Measurements from ENCODE around the gene TXNL4A. TPM values are rescaled to one million over a fixed set of nuclear protein-coding genes. Genes with fewer than 3 reads are reported as not detected.

The TXNL4A gene
- total and polyA plus RNA-seq, 2 donors (not counting 1 experiment from before 2014, with no cell fraction given): 39.5 to 101 TPM

GRCh38 chr18:80034852-80035406 lies 46.6 kb upstream of the TXNL4A start:
- Histone ChIP-seq H3K36me3 (ENCODE audit: control insufficient read depth, insufficient read depth, low read length) (peaks cover 4% of the 10 kb centered on the region), H3K27me3 (ENCODE audit: control insufficient read depth, insufficient read depth, low read length) (no peaks in the 10 kb centered on the region), H3K4me3 (replicated peaks in 1 of 4; ENCODE audit: control extremely low read depth in 1 of 4, insufficient read depth in 1 of 4, low read depth in 3 of 4, low read length in 4 of 4) (peak overlapping the region; percentile 69 to 93 (median 85)), H3K9ac (ENCODE audit: insufficient read depth, low read length) (peak overlapping the region; percentile 82), H3K4me2 (ENCODE audit: extremely low read depth, insufficient read depth, low read length) (peak overlapping the region; percentile 80), H2AFZ (ENCODE audit: low read length) (peak overlapping the region; percentile 91), H3K9me3 (ENCODE audit: control insufficient read depth, insufficient read depth, low read depth, low read length) (no peaks in the 10 kb centered on the region), H3K4me1 (ENCODE audit: control insufficient read depth, extremely low read depth, insufficient read depth, low read length) (peaks cover 8% of the 10 kb centered on the region), H4K20me1 (ENCODE audit: control insufficient read depth, extremely low read depth, insufficient read depth, low read length) (no peaks in the 10 kb centered on the region), H3K79me2 (ENCODE audit: control insufficient read depth, insufficient read depth, low read length) (peaks cover 15% of the 10 kb centered on the region), H3K27ac (ENCODE audit: insufficient read depth, low read length) (peak overlapping the region; percentile 74)
- peak in 1 of 2 donors; percentile 12 for DNase-seq (ENCODE audit: low read depth in 2 of 2)
- TF ChIP-seq EZH2 (IDR thresholded peaks at IDR 0.05; ENCODE audit: low read length, missing control alignments): no peak
- TF ChIP-seq CTCF (conservative IDR thresholded peaks at IDR 0.05 in 1 of 2, IDR thresholded peaks at IDR 0.05 in 1 of 2; ENCODE audit: low read depth in 1 of 2, low read length in 2 of 2): no peak

GRCh38 chr18:80034068-80034851 lies 45.9 kb upstream of the TXNL4A start, which contains the start of gene RBFA:
TSS of gene RBFA (plus strand) at chr18:80034434. CDS start at chr18:80034496, 62 bp downstream.
- peak; percentile 96 to 98 for DNase-seq (ENCODE audit: low read depth in 2 of 2)
- H4K20me1 ChIP-seq (ENCODE audit: control insufficient read depth, extremely low read depth, insufficient read depth, low read length): no peaks in the 10 kb centered on the region
- peaks cover 15% of the 10 kb centered on the region for H3K79me2 ChIP-seq (ENCODE audit: control insufficient read depth, insufficient read depth, low read length)
- H3K36me3 ChIP-seq (ENCODE audit: control insufficient read depth, insufficient read depth, low read length): peaks cover 3% of the 10 kb centered on the region
- peak within 1 kb of the TSS; percentile 98 for H3K4me2 ChIP-seq (ENCODE audit: extremely low read depth, insufficient read depth, low read length)
- no peaks in the 10 kb centered on the region for H3K9me3 ChIP-seq (ENCODE audit: control insufficient read depth, insufficient read depth, low read depth, low read length)
- peak; percentile 27 to 38 for TF ChIP-seq CTCF (conservative IDR thresholded peaks at IDR 0.05 in 1 of 2, IDR thresholded peaks at IDR 0.05 in 1 of 2; ENCODE audit: low read depth in 1 of 2, low read length in 2 of 2)
- no peak for TF ChIP-seq EZH2 (IDR thresholded peaks at IDR 0.05; ENCODE audit: low read length, missing control alignments)
- peaks cover 8% of the 10 kb centered on the region for H3K4me1 ChIP-seq (ENCODE audit: control insufficient read depth, extremely low read depth, insufficient read depth, low read length)
- H2AFZ ChIP-seq (ENCODE audit: low read length): peak within 1 kb of the TSS; percentile 91
- peak within 1 kb of the TSS; percentile 96 for H3K27ac ChIP-seq (ENCODE audit: insufficient read depth, low read length)
- no peaks in the 10 kb centered on the region for H3K27me3 ChIP-seq (ENCODE audit: control insufficient read depth, insufficient read depth, low read length)
- H3K9ac ChIP-seq (ENCODE audit: insufficient read depth, low read length): peak within 1 kb of the TSS; percentile 96
- H3K4me3 ChIP-seq (replicated peaks in 1 of 4; ENCODE audit: control extremely low read depth in 1 of 4, insufficient read depth in 1 of 4, low read depth in 3 of 4, low read length in 4 of 4): peak within 1 kb of the TSS; percentile 74 to 93 (median 85)

Measured in fibroblast of lung (primary cell).